ENCODE data around the gene RPH3AL. TPM values are rescaled to one million over a fixed set of nuclear protein-coding genes. Genes with fewer than 3 reads are reported as not detected.

RPH3AL gene
- total RNA-seq, 1 donor from 2014 or later = 6.0 TPM

GRCh38 chr17:180381-181244, 172.0 kb downstream of the RPH3AL start:
- H3K27me3 Mint-ChIP-seq = peaks cover 40% of the 10 kb centered on the region
- ATAC-seq (ENCODE audit: low read depth) = no peak
- CTCF ChIA-PET = no interaction called here
- peaks cover 2% of the 10 kb centered on the region for H3K4me1 Mint-ChIP-seq
- TF ChIP-seq CTCF (IDR thresholded peaks at IDR 0.05) = no peak
- H3K9me3 Mint-ChIP-seq = no peaks in the 10 kb centered on the region
- no peaks in the 10 kb centered on the region for H3K36me3 Mint-ChIP-seq (ENCODE audit: low read depth)
- DNase-seq = no peak
- no peak overlapping the region for H3K4me3 Mint-ChIP-seq
- POLR2A ChIA-PET = no interaction called here
- intact Hi-C loops (cut with micrococcal nuclease) = no loop called here
- H3K27ac Mint-ChIP-seq = no peak overlapping the region

DNA sequence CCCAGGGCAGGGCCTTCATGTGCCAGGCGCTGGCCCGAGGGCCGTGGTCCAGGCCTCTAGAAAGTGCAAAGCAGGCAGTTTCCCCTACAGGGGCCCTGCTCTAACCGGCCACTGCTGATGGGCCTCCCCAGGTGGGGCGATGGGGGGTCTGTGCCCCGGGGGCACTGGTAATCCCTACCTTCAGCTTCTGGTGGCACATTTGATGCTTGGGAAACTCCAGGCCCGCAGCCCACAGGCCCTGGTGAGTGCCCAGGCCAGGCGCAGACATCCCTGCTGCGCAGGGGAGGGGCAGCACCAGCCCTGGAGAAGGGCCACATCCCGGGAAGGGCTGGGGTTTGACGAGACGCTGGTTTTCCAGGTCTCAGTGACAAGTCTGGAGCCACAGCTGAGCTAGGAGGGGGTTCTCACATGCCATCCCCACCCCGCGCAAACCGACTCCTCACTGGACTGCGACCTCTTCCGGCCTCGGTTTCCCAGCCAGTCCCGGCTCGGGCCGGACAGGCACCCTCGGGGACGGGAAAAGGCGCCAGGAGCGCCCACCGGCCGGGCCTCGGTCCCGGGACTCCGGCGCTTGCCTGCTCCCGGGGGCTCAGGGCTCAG, 172.7 kb downstream of the RPH3AL start:
- DNase-seq (no peak), ATAC-seq (ENCODE audit: low read depth) (no peak)
- no peak for TF ChIP-seq CTCF (IDR thresholded peaks at IDR 0.05)
- Mint-ChIP-seq H3K4me1 (peaks cover 2% of the 10 kb centered on the region), H3K36me3 (ENCODE audit: low read depth) (no peaks in the 10 kb centered on the region), H3K4me3 (no peak overlapping the region), H3K27me3 (peaks cover 40% of the 10 kb centered on the region), H3K27ac (no peak overlapping the region), H3K9me3 (no peaks in the 10 kb centered on the region)
- CTCF ChIA-PET = no interaction called here
- POLR2A ChIA-PET = no interaction called here
- intact Hi-C loops (cut with micrococcal nuclease) = no loop called here

GRCh38 chr17:179066-179432, 173.6 kb downstream of the RPH3AL start:
- CTCF ChIA-PET = no interaction called here
- H3K4me1 Mint-ChIP-seq = peaks cover 2% of the 10 kb centered on the region
- no peaks in the 10 kb centered on the region for H3K36me3 Mint-ChIP-seq (ENCODE audit: low read depth)
- no peak for TF ChIP-seq CTCF (IDR thresholded peaks at IDR 0.05)
- no peak for DNase-seq
- no peaks in the 10 kb centered on the region for H3K9me3 Mint-ChIP-seq
- POLR2A ChIA-PET = no interaction called here
- H3K4me3 Mint-ChIP-seq = no peak overlapping the region
- peaks cover 34% of the 10 kb centered on the region for H3K27me3 Mint-ChIP-seq
- H3K27ac Mint-ChIP-seq = no peak overlapping the region
- ATAC-seq (ENCODE audit: low read depth) = no peak
- intact Hi-C loops (cut with micrococcal nuclease) = no loop called here

- DNase-seq = no peak
- peaks cover 2% of the 10 kb centered on the region for H3K4me1 Mint-ChIP-seq
- H3K9me3 Mint-ChIP-seq = no peaks in the 10 kb centered on the region
- no peaks in the 10 kb centered on the region for H3K36me3 Mint-ChIP-seq (ENCODE audit: low read depth)
- no peak for TF ChIP-seq CTCF (IDR thresholded peaks at IDR 0.05)
- ChIA-PET POLR2A (no interaction called here), CTCF (no interaction called here)
- H3K27me3 Mint-ChIP-seq = peaks cover 31% of the 10 kb centered on the region
- intact Hi-C loops (cut with micrococcal nuclease) = no loop called here
- H3K4me3 Mint-ChIP-seq = no peak overlapping the region
- no peak overlapping the region for H3K27ac Mint-ChIP-seq
- no peak for ATAC-seq (ENCODE audit: low read depth)
These were observed 174.1 kb downstream of the RPH3AL start for GRCh38 chr17:178292-179065.

DNA sequence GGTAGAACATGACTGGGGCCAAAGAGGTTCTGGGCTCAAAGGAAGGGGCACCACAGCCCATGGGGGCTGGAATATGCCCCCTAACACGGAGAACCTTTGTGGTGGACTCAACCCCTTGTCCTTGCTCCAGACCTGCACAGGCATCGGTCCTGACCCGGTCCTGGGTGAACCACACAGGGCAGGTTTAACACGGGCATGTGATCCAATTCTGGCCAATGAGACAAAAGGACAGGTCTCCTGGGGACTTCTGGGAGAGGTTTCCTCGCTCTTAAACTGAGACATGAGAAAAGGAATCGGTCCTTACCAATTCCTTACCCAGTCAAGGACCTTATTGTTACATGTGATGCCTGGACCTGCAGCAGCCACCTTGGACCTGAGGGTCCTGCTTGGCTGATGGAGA, 174.8 kb downstream of the RPH3AL start:
- ATAC-seq (ENCODE audit: low read depth) (no peak), DNase-seq (no peak)
- Mint-ChIP-seq H3K27ac (no peak overlapping the region), H3K9me3 (no peaks in the 10 kb centered on the region), H3K27me3 (peaks cover 24% of the 10 kb centered on the region), H3K36me3 (ENCODE audit: low read depth) (no peaks in the 10 kb centered on the region), H3K4me3 (no peak overlapping the region), H3K4me1 (peaks cover 2% of the 10 kb centered on the region)
- no peak for TF ChIP-seq CTCF (IDR thresholded peaks at IDR 0.05)
- CTCF ChIA-PET = no interaction called here
- intact Hi-C loops (cut with micrococcal nuclease) = no loop called here
- POLR2A ChIA-PET = no interaction called here

All from activated B cell treated with CpG ODN at 0.5 μM for 24 hours (primary cell).